Measurements from ENCODE around the gene BOK. TPM values are rescaled to one million over a fixed set of nuclear protein-coding genes. Genes with fewer than 3 reads are reported as not detected.
A peak's percentile ranks its signal among the peaks of the same experiment; 100 is the strongest.

BOK gene
- total RNA-seq, 6 donors from 2014 or later = 42.9 to 143 (median 61.3) TPM

DNA sequence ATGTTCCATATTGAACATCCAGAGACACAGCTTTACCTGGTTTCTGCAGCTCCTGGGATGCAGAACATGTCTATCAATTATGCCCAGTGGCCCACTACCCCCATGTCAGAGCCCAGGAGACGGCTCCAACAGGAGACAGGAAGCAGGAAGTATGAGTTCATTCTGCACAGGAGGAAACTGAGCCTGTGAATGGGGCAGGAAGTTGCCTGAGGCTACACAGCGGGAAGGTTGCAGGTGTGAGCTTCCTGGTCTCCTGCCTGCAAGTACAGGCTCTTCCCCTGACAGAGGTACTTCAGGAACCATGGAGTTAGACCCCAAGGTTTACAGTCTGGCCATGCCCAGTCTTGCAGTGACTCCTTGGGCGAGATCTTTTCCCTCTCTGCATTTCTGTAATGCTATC, 2.8 kb upstream of the BOK start:
- no peak for ATAC-seq (ENCODE audit: low FRiP score in 2 of 2)
- WGBS, 2 donors = 34 to 50% methylated on average over 3 of the region's 3 CpGs

GRCh38 chr2:241556746-241557145, 1.8 kb upstream of the BOK start:
- Histone ChIP-seq H3K9me3 (no peaks in the 10 kb centered on the region), H3K36me3 (no peaks in the 10 kb centered on the region), H3K4me3 (no peak overlapping the region), H3K4me1 (peaks cover 22 to 63% (median 47%) of the 10 kb centered on the region in 4 donors), H3K27me3 (peaks cover 0 to 10% (median 0%) of the 10 kb centered on the region in 4 donors), H3K27ac (no peak overlapping the region)
- DNase-seq (no peak), ATAC-seq (ENCODE audit: low FRiP score in 2 of 2) (no peak)
- TF ChIP-seq EP300 (IDR thresholded peaks at IDR 0.05) = no peak
- TF ChIP-seq POLR2AphosphoS5 (IDR thresholded peaks at IDR 0.05) = no peak
- TF ChIP-seq POLR2A (IDR thresholded peaks at IDR 0.05) = no peak
- TF ChIP-seq CTCF (IDR thresholded peaks at IDR 0.05) = no peak

More for the DNA sequence above, 2.8 kb upstream of the BOK start:
- Histone ChIP-seq H3K4me3 (no peak overlapping the region), H3K27me3 (peaks cover 0 to 10% (median 0%) of the 10 kb centered on the region in 4 donors), H3K36me3 (no peaks in the 10 kb centered on the region), H3K4me1 (peaks cover 26 to 65% (median 49%) of the 10 kb centered on the region in 4 donors), H3K27ac (peak overlapping the region in 3 of 4 donors; percentile 21 to 61 (median 51)), H3K9me3 (no peaks in the 10 kb centered on the region)
- no peak for DNase-seq
- no peak for TF ChIP-seq CTCF (IDR thresholded peaks at IDR 0.05)
- TF ChIP-seq EP300 (IDR thresholded peaks at IDR 0.05) = no peak
- no peak for TF ChIP-seq POLR2A (IDR thresholded peaks at IDR 0.05)
- TF ChIP-seq POLR2AphosphoS5 (IDR thresholded peaks at IDR 0.05) = no peak

DNA sequence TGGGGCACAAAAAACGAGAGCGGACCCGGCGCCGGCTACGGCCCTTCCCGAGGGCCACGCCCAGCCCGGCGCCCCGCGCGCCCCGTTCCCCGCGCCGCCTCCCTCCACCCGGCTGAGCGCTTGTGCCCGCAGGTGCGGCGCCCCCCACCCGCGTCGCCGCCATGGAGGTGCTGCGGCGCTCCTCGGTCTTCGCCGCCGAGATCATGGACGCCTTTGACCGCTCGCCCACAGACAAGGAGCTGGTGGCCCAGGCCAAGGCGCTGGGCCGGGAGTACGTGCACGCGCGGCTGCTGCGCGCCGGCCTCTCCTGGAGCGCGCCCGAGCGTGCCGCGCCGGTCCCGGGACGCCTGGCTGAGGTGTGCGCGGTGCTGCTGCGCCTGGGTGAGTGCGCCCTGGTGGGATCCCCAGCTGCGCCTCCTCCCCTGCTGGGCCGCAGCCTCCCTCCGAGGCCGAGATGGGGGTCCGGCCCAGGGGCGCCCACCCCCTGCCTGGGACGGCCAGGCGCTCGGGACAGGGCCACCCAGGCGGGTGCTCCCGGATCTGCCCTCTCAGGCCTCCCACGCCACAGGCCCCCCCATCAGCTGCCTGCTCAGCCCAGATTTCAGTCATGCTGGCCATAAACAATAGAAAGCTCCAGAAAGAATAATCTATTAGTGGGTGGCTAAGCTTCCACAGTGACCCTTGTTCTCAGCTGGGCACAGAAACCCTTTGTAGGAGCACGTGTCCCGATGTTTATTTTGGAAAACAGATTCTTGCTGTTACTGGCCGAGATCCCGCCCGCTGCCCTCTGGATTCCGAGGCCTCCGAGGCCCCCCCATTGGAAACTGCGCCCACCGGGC, 997 bp downstream of the BOK start:
- H3K27me3 ChIP-seq = peaks cover 0 to 10% (median 0%) of the 10 kb centered on the region in 4 donors
- ATAC-seq (ENCODE audit: low FRiP score in 2 of 2) = peak in 1 of 2 donors; percentile 57
- 17% methylated on average over 38 of the region's 78 CpGs; no CpG with 5 or more reads in 1 of the 2 donors for WGBS, 2 donors

GRCh38 chr2:241560162-241560882, 1.8 kb downstream of the BOK start:
- Histone ChIP-seq H3K4me3 (peak overlapping the region in 3 of 4 donors; percentile 74 to 95 (median 77)), H3K36me3 (peaks cover 0 to 7% (median 3%) of the 10 kb centered on the region in 4 donors), H3K27me3 (peaks cover 0 to 10% (median 0%) of the 10 kb centered on the region in 4 donors), H3K9me3 (no peaks in the 10 kb centered on the region), H3K4me1 (peaks cover 32 to 65% (median 36%) of the 10 kb centered on the region in 4 donors), H3K27ac (peak overlapping the region in 3 of 4 donors; percentile 17 to 86 (median 61))
- DNase-seq (peak in 1 of 2 donors; percentile 71), ATAC-seq (ENCODE audit: low FRiP score in 2 of 2) (peak in 1 of 2 donors; percentile 0)
- TF ChIP-seq POLR2AphosphoS5 (IDR thresholded peaks at IDR 0.05) = no peak
- no peak for TF ChIP-seq CTCF (IDR thresholded peaks at IDR 0.05)
- TF ChIP-seq EP300 (IDR thresholded peaks at IDR 0.05) = no peak
- no peak for TF ChIP-seq POLR2A (IDR thresholded peaks at IDR 0.05)
- WGBS, 2 donors = 78 to 82% methylated on average over 11 to 17 of the region's 18 CpGs

More for the DNA sequence above, 997 bp downstream of the BOK start:
- no peaks in the 10 kb centered on the region for H3K9me3 ChIP-seq
- H3K36me3 ChIP-seq = peaks cover 0 to 7% (median 3%) of the 10 kb centered on the region in 4 donors
- no peak for TF ChIP-seq POLR2A (IDR thresholded peaks at IDR 0.05)
- peak in 1 of 6 experiments; percentile 5 for TF ChIP-seq CTCF (IDR thresholded peaks at IDR 0.05)
- peak overlapping the region; percentile 61 to 86 (median 80) for H3K27ac ChIP-seq
- peaks cover 32 to 63% (median 38%) of the 10 kb centered on the region in 4 donors for H3K4me1 ChIP-seq
- peak in 1 of 2 donors; percentile 89 for DNase-seq
- peak overlapping the region; percentile 58 to 95 (median 76) for H3K4me3 ChIP-seq
